BLaER1 treated with 17β-estradiol and CSF1 and Interleukin-3, amounts not matched to agents 10 nM and 100 nM (cell line): ENCODE data around the gene DIPK2B.

Experiments
- H3K27ac ChIP-seq, 11 experiments: shearing (Covaris generic); formaldehyde crosslinking; 2 replicates each; pipeline ENCODE4 v1.8.1; 2022
- H3K27me3 ChIP-seq, 11 experiments: shearing (Covaris generic); formaldehyde crosslinking; 2 replicates each; pipeline ENCODE4 v1.8.1; 2022
- H3K36me3 ChIP-seq, 11 experiments: shearing (Covaris generic); formaldehyde crosslinking; 2 replicates each; pipeline ENCODE4 v1.8.1; 2022
- H3K4me1 ChIP-seq, 10 experiments: shearing (Covaris generic); formaldehyde crosslinking; 2 replicates each; pipeline ENCODE4 v1.8.1; 2022
- H3K4me2 ChIP-seq, 11 experiments: shearing (Covaris generic); formaldehyde crosslinking; 2 replicates each; pipeline ENCODE4 v1.8.1; 2022
- H3K4me3 ChIP-seq, 10 experiments: shearing (Covaris generic); formaldehyde crosslinking; 2 replicates each; pipeline ENCODE4 v1.8.1; 2022
- H3K9ac ChIP-seq, 11 experiments: shearing (Covaris generic); formaldehyde crosslinking; 2 replicates each; pipeline ENCODE4 v1.8.1; 2022
- H3K9me3 ChIP-seq, 11 experiments: shearing (Covaris generic); formaldehyde crosslinking; replicated peaks in 1 of 11; 2 replicates each; pipeline ENCODE4 v1.8.1; 2022
- H4K20me1 ChIP-seq, 11 experiments: shearing (Covaris generic); formaldehyde crosslinking; 2 replicates each; pipeline ENCODE4 v1.8.1; 2022
- Cebpa-rat ChIP-seq, 11 experiments: shearing (Covaris generic); IDR thresholded peaks; 2 replicates each; pipeline ENCODE4 v1.8.1; 2022

DIPK2B gene

GRCh38 chrX:45186643-45187026 lies 14.0 kb downstream of the DIPK2B start:
- no peak overlapping the region for H3K4me3 ChIP-seq
- H3K36me3 ChIP-seq = no peaks in the 10 kb centered on the region
- H3K27me3 ChIP-seq = peaks cover 0 to 18% (median 0%) of the 10 kb centered on the region in 11 experiments; a peak in 2 of 22 replicates
- H3K4me1 ChIP-seq = peaks cover 0 to 17% (median 8%) of the 10 kb centered on the region in 10 experiments; a peak in 12 of 20 replicates
- peaks cover 0 to 1% (median 0%) of the 10 kb centered on the region in 11 experiments; a peak in 1 of 22 replicates for H4K20me1 ChIP-seq
- H3K9me3 ChIP-seq = no peaks in the 10 kb centered on the region
- peak overlapping the region in 2 of 11 experiments; percentile 49 to 62; a peak in 4 of 22 replicates for H3K4me2 ChIP-seq
- no peak overlapping the region for H3K27ac ChIP-seq
- TF ChIP-seq Cebpa-rat (IDR thresholded peaks at IDR 0.05) = no peak
- no peak overlapping the region for H3K9ac ChIP-seq

DNA sequence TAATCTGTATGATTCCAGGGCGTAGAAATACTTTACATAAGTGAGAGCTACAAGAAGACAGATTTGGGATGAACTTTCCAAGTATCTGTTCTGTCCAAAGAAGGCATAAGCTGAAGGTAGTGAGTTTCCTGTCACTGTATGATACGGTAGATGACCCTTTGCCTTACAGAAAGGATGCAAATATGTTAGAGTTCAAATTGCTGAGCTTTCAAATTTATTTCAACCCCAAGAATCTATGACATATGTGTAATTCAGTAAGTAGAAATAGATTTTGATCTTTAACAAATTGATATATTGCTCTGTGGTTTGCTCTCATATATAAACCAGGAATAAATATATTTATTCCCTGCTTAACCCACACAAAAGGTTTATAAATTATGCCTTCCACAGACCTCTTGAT lies 16.5 kb downstream of the DIPK2B start:
- no peak for TF ChIP-seq Cebpa-rat (IDR thresholded peaks at IDR 0.05)
- Histone ChIP-seq H3K27ac (no peak overlapping the region), H3K4me1 (peaks cover 0 to 6% (median 0%) of the 10 kb centered on the region in 10 experiments; a peak in 1 of 20 replicates), H4K20me1 (no peaks in the 10 kb centered on the region), H3K36me3 (no peaks in the 10 kb centered on the region), H3K27me3 (peaks cover 0 to 9% (median 0%) of the 10 kb centered on the region in 11 experiments; a peak in 2 of 22 replicates), H3K4me3 (no peak overlapping the region), H3K9me3 (peaks cover 0 to 12% (median 7%) of the 10 kb centered on the region in 11 experiments; a peak in 12 of 22 replicates), H3K9ac (no peak overlapping the region), H3K4me2 (no peak overlapping the region)

GRCh38 chrX:45172890-45173289 lies 27.8 kb downstream of the DIPK2B start:
- Histone ChIP-seq H3K27me3 (no peaks in the 10 kb centered on the region), H3K4me3 (no peak overlapping the region), H3K36me3 (no peaks in the 10 kb centered on the region), H3K4me2 (peak overlapping the region; percentile 0 to 37 (median 28); a peak in 18 of 22 replicates), H3K9ac (no peak overlapping the region), H3K9me3 (peaks cover 0 to 9% (median 0%) of the 10 kb centered on the region in 11 experiments; a peak in 1 of 22 replicates), H3K27ac (no peak overlapping the region), H3K4me1 (peaks cover 3 to 11% (median 10%) of the 10 kb centered on the region in 10 experiments; a peak in 18 of 20 replicates), H4K20me1 (no peaks in the 10 kb centered on the region)
- TF ChIP-seq Cebpa-rat (IDR thresholded peaks at IDR 0.05) = 0 out of 22 replicates have a peak, but pooled peaks of 1 of the 11 experiments have one; percentile 32

DNA sequence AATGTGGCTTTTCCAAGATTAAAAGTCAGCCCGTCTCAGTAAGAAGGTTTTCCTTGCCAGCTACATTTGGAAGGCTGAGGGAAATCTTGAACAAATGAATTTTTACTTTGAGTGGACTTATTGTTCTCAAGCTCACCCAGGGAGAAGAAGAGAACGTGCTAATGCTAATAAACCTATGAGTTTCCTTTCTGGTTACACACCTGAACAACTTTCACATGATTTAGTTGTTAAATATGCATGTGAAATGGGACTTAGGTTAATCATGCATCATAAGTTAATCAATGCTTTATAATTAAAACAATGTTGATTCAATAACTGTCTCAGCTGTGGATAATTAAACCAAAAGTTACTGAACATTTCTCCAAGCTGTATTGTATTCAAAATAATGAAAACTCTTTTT lies 33.9 kb downstream of the DIPK2B start:
- Histone ChIP-seq H3K4me1 (no peaks in the 10 kb centered on the region), H4K20me1 (no peaks in the 10 kb centered on the region), H3K9ac (no peak overlapping the region), H3K27me3 (no peaks in the 10 kb centered on the region), H3K36me3 (no peaks in the 10 kb centered on the region), H3K9me3 (peaks cover 0 to 5% (median 0%) of the 10 kb centered on the region in 11 experiments; a peak in 6 of 22 replicates), H3K27ac (no peak overlapping the region), H3K4me3 (no peak overlapping the region), H3K4me2 (no peak overlapping the region)
- TF ChIP-seq Cebpa-rat (IDR thresholded peaks at IDR 0.05) = no peak

- no peaks in the 10 kb centered on the region for H4K20me1 ChIP-seq
- no peaks in the 10 kb centered on the region for H3K4me1 ChIP-seq
- H3K4me2 ChIP-seq = no peak overlapping the region
- no peak for TF ChIP-seq Cebpa-rat (IDR thresholded peaks at IDR 0.05)
- H3K27ac ChIP-seq = no peak overlapping the region
- H3K4me3 ChIP-seq = no peak overlapping the region
- H3K36me3 ChIP-seq = no peaks in the 10 kb centered on the region
- no peak overlapping the region for H3K9ac ChIP-seq
- H3K9me3 ChIP-seq = peaks cover 6 to 15% (median 10%) of the 10 kb centered on the region in 11 experiments; a peak in 20 of 22 replicates
- H3K27me3 ChIP-seq = no peaks in the 10 kb centered on the region
Measured at GRCh38 chrX:45165726-45166125, 35.0 kb downstream of the DIPK2B start.

- no peak overlapping the region for H3K27ac ChIP-seq
- peaks cover 13 to 22% (median 16%) of the 10 kb centered on the region in 11 experiments; a peak in 21 of 22 replicates for H3K9me3 ChIP-seq
Measured at GRCh38 chrX:45164995-45165394, 35.7 kb downstream of the DIPK2B start.

GRCh38 chrX:45164021-45164621 lies 36.6 kb downstream of the DIPK2B start:
- no peak overlapping the region for H3K4me3 ChIP-seq
- no peak overlapping the region for H3K9ac ChIP-seq
- H3K27ac ChIP-seq = no peak overlapping the region
- H3K27me3 ChIP-seq = no peaks in the 10 kb centered on the region
- H3K9me3 ChIP-seq = peaks cover 13 to 28% (median 16%) of the 10 kb centered on the region in 11 experiments; a peak in 21 of 22 replicates
- TF ChIP-seq Cebpa-rat (IDR thresholded peaks at IDR 0.05) = no peak
- no peaks in the 10 kb centered on the region for H4K20me1 ChIP-seq
- no peaks in the 10 kb centered on the region for H3K4me1 ChIP-seq
- no peaks in the 10 kb centered on the region for H3K36me3 ChIP-seq
- H3K4me2 ChIP-seq = no peak overlapping the region

More at GRCh38 chrX:45164995-45165394, 35.7 kb downstream of the DIPK2B start:
- H3K4me3 ChIP-seq = no peak overlapping the region
- H3K27me3 ChIP-seq = no peaks in the 10 kb centered on the region
- H3K4me1 ChIP-seq = no peaks in the 10 kb centered on the region
- no peaks in the 10 kb centered on the region for H3K36me3 ChIP-seq
- no peak overlapping the region for H3K4me2 ChIP-seq
- H4K20me1 ChIP-seq = no peaks in the 10 kb centered on the region
- no peak for TF ChIP-seq Cebpa-rat (IDR thresholded peaks at IDR 0.05)
- H3K9ac ChIP-seq = no peak overlapping the region

- no peaks in the 10 kb centered on the region for H3K27me3 ChIP-seq
- no peak overlapping the region for H3K4me3 ChIP-seq
- H3K9me3 ChIP-seq = peaks cover 13 to 28% (median 18%) of the 10 kb centered on the region in 11 experiments; a peak in 21 of 22 replicates
- no peak for TF ChIP-seq Cebpa-rat (IDR thresholded peaks at IDR 0.05)
- H3K4me2 ChIP-seq = no peak overlapping the region
- no peak overlapping the region for H3K27ac ChIP-seq
- no peaks in the 10 kb centered on the region for H3K36me3 ChIP-seq
- H3K9ac ChIP-seq = no peak overlapping the region
- no peaks in the 10 kb centered on the region for H4K20me1 ChIP-seq
- no peaks in the 10 kb centered on the region for H3K4me1 ChIP-seq
Measured at GRCh38 chrX:45157647-45158046, 43.0 kb downstream of the DIPK2B start.

DNA sequence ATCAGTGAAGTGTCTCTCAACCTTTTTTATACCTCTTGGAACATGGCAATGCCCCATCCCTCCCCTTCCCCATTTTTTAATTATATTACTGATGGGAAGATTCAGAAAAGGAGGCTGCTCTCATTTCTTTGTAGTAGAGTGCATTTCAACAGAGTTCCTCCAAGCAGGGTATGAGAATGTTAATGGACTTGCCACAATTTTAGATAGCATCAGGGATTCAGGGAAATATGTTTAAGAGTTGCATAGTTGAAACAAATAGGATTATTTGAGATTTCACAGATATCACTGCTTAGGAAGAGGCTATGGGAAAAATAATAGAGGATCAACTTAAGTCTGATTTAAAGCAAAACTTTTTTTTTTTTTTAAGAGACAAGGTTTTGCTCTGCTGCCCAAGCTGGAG lies 46.2 kb downstream of the DIPK2B start:
- Histone ChIP-seq H3K27me3 (no peaks in the 10 kb centered on the region), H3K9ac (no peak overlapping the region), H3K4me1 (no peaks in the 10 kb centered on the region), H4K20me1 (no peaks in the 10 kb centered on the region), H3K27ac (no peak overlapping the region), H3K9me3 (peaks cover 0 to 4% (median 0%) of the 10 kb centered on the region in 11 experiments; a peak in 1 of 22 replicates), H3K4me2 (no peak overlapping the region), H3K4me3 (no peak overlapping the region), H3K36me3 (no peaks in the 10 kb centered on the region)
- TF ChIP-seq Cebpa-rat (IDR thresholded peaks at IDR 0.05) = no peak

GRCh38 chrX:45154033-45154360 lies 46.7 kb downstream of the DIPK2B start:
- no peak overlapping the region for H3K27ac ChIP-seq
- no peaks in the 10 kb centered on the region for H3K27me3 ChIP-seq
- H3K36me3 ChIP-seq = no peaks in the 10 kb centered on the region
- H3K4me2 ChIP-seq = no peak overlapping the region
- H4K20me1 ChIP-seq = no peaks in the 10 kb centered on the region
- no peak for TF ChIP-seq Cebpa-rat (IDR thresholded peaks at IDR 0.05)
- H3K4me1 ChIP-seq = no peaks in the 10 kb centered on the region
- H3K9ac ChIP-seq = no peak overlapping the region
- peaks cover 0 to 4% (median 0%) of the 10 kb centered on the region in 11 experiments; a peak in 1 of 22 replicates for H3K9me3 ChIP-seq
- H3K4me3 ChIP-seq = no peak overlapping the region
